Left lung (tissue), 10 donors: ENCODE data around the gene ZNF512B. TPM values are rescaled to one million over a fixed set of nuclear protein-coding genes. Genes with fewer than 3 reads are reported as not detected.
A peak's percentile ranks its signal among the peaks of the same experiment; 100 is the strongest.

Experiments used
- ATAC-seq: fragments of 200-7000 bp; cut with Tn5 transposase; one replicate; pipeline ENCODE4 v1.9.1; 2020; ENCODE audit warnings: moderate library complexity
- DNase-seq, 4 donors: peaks; one replicate each; pipeline ENCODE4 v3.0.0-alpha.2; 2013 to 2020
- H3K27ac ChIP-seq, 2 donors: fragments of 200-600 bp; sonication (generic) in 1 of 2; one replicate each; pipeline versions ENCODE4 v1.5.0 to v1.8.0; 2020 to 2021
- H3K27me3 ChIP-seq, 2 donors: fragments of 200-600 bp; sonication (generic) in 1 of 2; one replicate each; pipeline versions ENCODE4 v1.5.0 to v1.8.0; 2020 to 2021
- H3K36me3 ChIP-seq, 2 donors: fragments of 200-600 bp; sonication (generic) in 1 of 2; one replicate each; pipeline versions ENCODE4 v1.5.0 to v1.8.0; 2020 to 2021
- H3K4me1 ChIP-seq, 2 donors: fragments of 200-600 bp; one replicate each; pipeline ENCODE4 v1.8.0; 2021
- H3K4me3 ChIP-seq, 2 donors: fragments of 200-600 bp; sonication (generic) in 1 of 2; one replicate each; pipeline versions ENCODE4 v1.5.0 to v1.8.0; 2020 to 2021; ENCODE audit warnings: mild to moderate bottlenecking in 1 of 2
- H3K9me3 ChIP-seq, 2 donors: fragments of 200-600 bp; sonication (generic) in 1 of 2; one replicate each; pipeline versions ENCODE4 v1.5.0 to v1.8.0; 2020 to 2021
- CTCF ChIP-seq, 2 donors: fragments of 200-600 bp; sonication (generic) in 1 of 2; IDR thresholded peaks; one replicate each; pipeline versions ENCODE4 v1.5.0 to v1.8.0; 2021; ENCODE audit warnings: antibody characterized with exemption in 2 of 2
- intact Hi-C, 2 donors: fragments of 100-400 bp; cut with DNase I; formaldehyde crosslinking; loops; one replicate each; pipeline versions ENCODE4 v1.11.2 to v1.14.2; 2022
- polyA plus RNA-seq, 6 donors: library from polyadenylated mRNA; unstranded; fragments of 120-200 nt; gene quantifications; one replicate each; pipeline ENCODE4 v1.2.1, GENCODE V29; 2013; ENCODE audit not compliant: insufficient read length in 6 of 6
- total RNA-seq, 2 donors: library from RNA; stranded (reverse); fragmentation: NEBNext Ultra II Directional; extraction: Animal tissue kit (Norgen Biotek cat#: 25700); gene quantifications; one replicate each; pipeline ENCODE4 v1.2.1, GENCODE V29; 2021
- donor health status: DM: no; HTN: yes; CAD: no.
- donor health status: DM: no; HTN: no; CAD: no.

ZNF512B gene
- total and polyA plus RNA-seq, 8 donors = 16.4 to 38.3 (median 26.6) TPM

- H3K4me1 ChIP-seq = peaks cover 20 to 62% of the 10 kb centered on the region in 2 donors
- peak overlapping the region; percentile 94 to 100 for H3K4me3 ChIP-seq
- intact Hi-C loops = no loop called here
- TF ChIP-seq CTCF (IDR thresholded peaks at IDR 0.05) = peak; percentile 16 to 25
- peak overlapping the region; percentile 72 to 84 for H3K27ac ChIP-seq
- H3K27me3 ChIP-seq = no peaks in the 10 kb centered on the region
- no peaks in the 10 kb centered on the region for H3K9me3 ChIP-seq
- H3K36me3 ChIP-seq = peaks cover 0 to 24% of the 10 kb centered on the region in 2 donors
- ATAC-seq = peak; percentile 50
- peak in 1 of 4 donors; percentile 52 for DNase-seq
Measured at GRCh38 chr20:63955281-63955826, 14.4 kb downstream of the ZNF512B start.

GRCh38 chr20:63953764-63954429 is 15.8 kb downstream of the ZNF512B start:
- Histone ChIP-seq H3K4me3 (peak overlapping the region in 1 of 2 donors; percentile 100), H3K27ac (peak overlapping the region; percentile 33 to 84)

GRCh38 chr20:63952769-63953168 is 17.0 kb downstream of the ZNF512B start:
- Histone ChIP-seq H3K27ac (no peak overlapping the region), H3K36me3 (peaks cover 0 to 9% of the 10 kb centered on the region in 2 donors), H3K27me3 (no peaks in the 10 kb centered on the region), H3K4me3 (no peak overlapping the region), H3K9me3 (no peaks in the 10 kb centered on the region), H3K4me1 (peaks cover 38 to 82% of the 10 kb centered on the region in 2 donors)
- no peak for TF ChIP-seq CTCF (IDR thresholded peaks at IDR 0.05)
- DNase-seq (no peak), ATAC-seq (no peak)
- intact Hi-C loops = no loop called here

More at GRCh38 chr20:63953764-63954429, 15.8 kb downstream of the ZNF512B start:
- Histone ChIP-seq H3K9me3 (no peaks in the 10 kb centered on the region), H3K36me3 (peaks cover 0 to 12% of the 10 kb centered on the region in 2 donors), H3K27me3 (no peaks in the 10 kb centered on the region), H3K4me1 (peaks cover 34 to 77% of the 10 kb centered on the region in 2 donors)
- intact Hi-C loops = no loop called here
- no peak for TF ChIP-seq CTCF (IDR thresholded peaks at IDR 0.05)
- ATAC-seq (no peak), DNase-seq (no peak)

- Histone ChIP-seq H3K4me1 (peaks cover 32 to 82% of the 10 kb centered on the region in 2 donors), H3K9me3 (no peaks in the 10 kb centered on the region), H3K27ac (no peak overlapping the region), H3K27me3 (no peaks in the 10 kb centered on the region), H3K4me3 (no peak overlapping the region), H3K36me3 (peaks cover 0 to 9% of the 10 kb centered on the region in 2 donors)
- TF ChIP-seq CTCF (IDR thresholded peaks at IDR 0.05) = no peak
- ATAC-seq (no peak), DNase-seq (no peak)
- intact Hi-C loops = no loop called here
Measured at GRCh38 chr20:63952210-63952535, 17.6 kb downstream of the ZNF512B start.

GRCh38 chr20:63951398-63952209 is 18.1 kb downstream of the ZNF512B start:
- Histone ChIP-seq H3K27me3 (no peaks in the 10 kb centered on the region), H3K27ac (peak overlapping the region in 1 of 2 donors; percentile 15), H3K4me1 (peaks cover 26 to 82% of the 10 kb centered on the region in 2 donors), H3K9me3 (no peaks in the 10 kb centered on the region), H3K4me3 (no peak overlapping the region), H3K36me3 (peaks cover 0 to 9% of the 10 kb centered on the region in 2 donors)
- intact Hi-C loops = no loop called here
- ATAC-seq = no peak
- peak in 1 of 4 donors; percentile 72 for DNase-seq
- TF ChIP-seq CTCF (IDR thresholded peaks at IDR 0.05) = no peak
